NT2/D1 (cell line): ENCODE measurements around the gene CCDC88C.

ENCODE experiments used
- DNase-seq: peaks from one replicate; pipeline ENCODE4 v3.0.0-alpha.2; 2011; ENCODE audit warnings: low read depth, low spot score
- H3K27me3 ChIP-seq: 2 replicates; pipeline ENCODE4 v1.6.0; 2011; ENCODE audit warnings: mild to moderate bottlenecking; ENCODE audit not compliant: insufficient read length, insufficient read depth
- H3K36me3 ChIP-seq: 2 replicates; pipeline ENCODE4 v1.6.1; 2011; ENCODE audit warnings: mild to moderate bottlenecking, low read length, mixed read lengths; ENCODE audit not compliant: insufficient read depth, insufficient read length
- H3K4me1 ChIP-seq: 2 replicates; pipeline ENCODE4 v1.5.1; 2011; ENCODE audit not compliant: insufficient read depth, insufficient read length
- H3K4me3 ChIP-seq: 2 replicates; pipeline ENCODE4 v1.5.1; 2011; ENCODE audit warnings: low read depth; ENCODE audit not compliant: insufficient read length
- H3K9ac ChIP-seq: 2 replicates; pipeline ENCODE4 v1.6.0; 2011; ENCODE audit warnings: low read depth; ENCODE audit not compliant: insufficient read length
- H3K9me3 ChIP-seq: 2 replicates; pipeline ENCODE4 v1.5.1; 2011; ENCODE audit warnings: mild to moderate bottlenecking, low read length; ENCODE audit not compliant: insufficient read depth
- SUZ12 ChIP-seq: IDR thresholded peaks from 2 replicates; pipeline ENCODE4 v1.6.1; 2011; ENCODE audit not compliant: insufficient read length, insufficient read depth; ENCODE audit errors: extremely low read depth
- YY1 ChIP-seq: IDR thresholded peaks from 2 replicates; pipeline ENCODE4 v1.6.1; 2011; ENCODE audit not compliant: insufficient read length, insufficient read depth
- ZNF274 ChIP-seq: IDR thresholded peaks from 2 replicates; pipeline ENCODE4 v1.6.1; 2011; ENCODE audit warnings: mild to moderate bottlenecking, low read depth, low read length

CCDC88C gene

DNA sequence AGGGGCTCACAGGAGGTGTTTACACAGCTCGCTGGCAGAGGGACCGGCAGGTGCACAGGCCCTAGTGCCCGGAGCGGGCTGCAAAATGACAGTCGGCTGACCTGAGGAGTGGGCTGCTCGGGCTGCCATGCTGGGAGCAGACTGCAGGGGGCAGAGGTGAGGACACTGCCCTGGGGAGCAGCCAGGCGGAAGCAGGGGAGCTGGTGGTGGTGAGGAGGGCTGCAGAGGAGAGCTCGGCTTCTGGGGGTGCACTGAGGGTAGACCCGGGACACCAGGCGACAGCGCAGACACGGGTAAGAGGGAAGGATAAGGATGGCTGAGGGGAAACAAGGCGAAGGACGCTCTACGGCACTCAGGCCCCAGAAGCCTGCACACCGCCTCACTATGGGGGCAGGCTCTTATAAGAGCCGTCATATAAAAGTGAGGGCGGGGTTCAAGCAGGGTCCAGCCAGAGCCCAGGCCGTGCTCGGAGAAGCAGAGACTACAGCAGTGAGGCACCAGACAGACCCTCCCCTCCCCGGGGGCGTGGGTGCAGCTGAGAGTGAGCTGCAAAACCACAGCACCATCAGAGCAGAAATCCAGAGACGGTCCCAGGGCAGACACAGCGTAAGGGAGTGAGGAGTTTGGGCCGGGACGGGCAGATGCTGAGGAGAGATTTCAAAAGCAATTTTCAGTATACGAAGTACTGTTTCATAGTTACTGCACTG is 62.5 kb downstream of the CCDC88C start:
- H3K9me3 ChIP-seq, result no peaks in the 10 kb centered on the region
- no peak for DNase-seq
- no peaks in the 10 kb centered on the region for H3K27me3 ChIP-seq
- no peak overlapping the region for H3K4me3 ChIP-seq
- H3K36me3 ChIP-seq, result peaks cover 4% of the 10 kb centered on the region
- TF ChIP-seq YY1 (no peak), ZNF274 (no peak), SUZ12 (no peak)
- no peak overlapping the region for H3K9ac ChIP-seq
- H3K4me1 ChIP-seq, result peaks cover 1% of the 10 kb centered on the region

DNA sequence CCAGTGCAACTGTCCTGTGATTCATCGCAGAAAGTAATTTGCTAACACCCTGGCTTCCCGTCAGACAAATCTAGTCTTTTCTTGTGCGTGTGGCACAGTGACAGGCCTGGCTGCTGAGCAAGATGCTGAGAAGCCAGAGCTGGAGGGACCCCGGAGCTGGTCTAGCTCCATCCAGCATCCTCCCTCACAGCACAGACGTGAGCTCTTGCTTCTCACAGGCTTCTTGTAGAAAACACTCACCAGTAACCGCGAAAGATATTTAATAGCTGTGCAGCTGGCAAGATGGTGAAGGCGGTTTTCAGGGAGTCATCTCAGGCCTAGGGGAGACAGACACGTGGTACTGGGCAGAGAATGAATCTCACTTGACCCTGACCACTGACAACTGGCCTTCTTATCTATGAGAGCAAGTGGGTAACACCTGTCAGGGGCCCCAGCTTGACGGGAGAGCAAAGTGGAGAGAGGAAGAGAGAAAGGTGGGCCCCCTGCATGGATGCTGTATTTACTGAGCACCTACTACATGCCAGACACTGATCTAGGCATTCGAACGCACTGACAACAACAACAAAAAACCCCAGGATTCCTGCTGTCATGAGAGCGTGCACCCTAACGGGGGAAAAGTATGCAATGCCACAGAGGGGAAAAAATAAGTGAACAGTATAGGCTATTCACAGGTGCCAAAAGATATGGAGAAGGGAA is 63.3 kb downstream of the CCDC88C start:
- no peak for DNase-seq
- H3K36me3 ChIP-seq, result peaks cover 2% of the 10 kb centered on the region
- no peaks in the 10 kb centered on the region for H3K27me3 ChIP-seq
- H3K4me1 ChIP-seq, result peaks cover 1% of the 10 kb centered on the region
- TF ChIP-seq YY1, result no peak
- no peak for TF ChIP-seq ZNF274
- no peak for TF ChIP-seq SUZ12
- H3K9me3 ChIP-seq, result no peaks in the 10 kb centered on the region
- H3K4me3 ChIP-seq, result no peak overlapping the region
- no peak overlapping the region for H3K9ac ChIP-seq

DNA sequence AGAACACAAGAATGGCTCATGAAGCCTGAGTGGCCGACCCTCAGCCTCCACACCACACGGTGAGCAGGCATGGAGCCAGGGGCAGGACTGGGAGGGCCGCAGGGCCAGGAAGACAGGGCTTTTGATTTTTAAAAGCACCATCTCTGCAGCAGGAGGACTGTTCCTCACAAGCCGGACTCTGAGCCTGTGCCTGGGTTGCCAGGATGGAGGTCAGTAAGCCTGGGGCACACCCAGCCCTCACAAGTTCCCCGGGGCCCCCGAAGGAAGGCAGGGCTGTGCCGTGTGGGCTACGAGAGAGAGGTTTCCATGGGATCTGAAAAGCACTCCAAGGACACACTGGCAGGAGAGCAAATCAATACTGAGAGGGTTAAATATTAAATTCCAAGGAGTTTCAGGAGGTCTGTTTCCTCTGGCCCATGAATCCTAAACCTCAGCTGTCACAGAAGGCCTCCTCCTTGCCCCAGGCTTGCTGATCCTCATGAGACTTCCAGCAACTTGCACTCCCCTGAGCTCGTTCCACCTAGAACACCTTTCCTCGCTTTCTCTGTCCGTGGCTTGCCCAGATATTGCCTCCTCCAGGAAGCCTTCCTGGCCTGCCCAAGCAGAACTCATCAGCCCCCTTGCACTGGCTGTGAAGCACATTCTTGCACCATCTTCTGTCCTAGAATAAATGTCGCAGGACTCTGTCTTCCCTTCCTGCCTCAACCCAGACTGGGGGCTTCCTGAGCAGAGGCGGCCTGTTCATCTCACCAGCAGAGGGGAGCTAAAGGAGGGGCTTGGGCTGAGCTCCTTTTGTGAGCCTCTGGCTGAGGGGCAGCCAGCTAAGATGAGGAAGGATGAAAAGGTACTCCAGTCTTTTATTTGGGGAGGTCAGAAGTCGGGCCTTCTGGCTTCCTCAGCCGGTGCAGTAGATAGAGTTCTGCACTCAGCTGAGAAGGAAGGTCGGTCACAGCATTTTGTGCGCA is 64.6 kb downstream of the CCDC88C start:
- Histone ChIP-seq H3K4me3 (no peak overlapping the region), H3K36me3 (no peaks in the 10 kb centered on the region), H3K27me3 (no peaks in the 10 kb centered on the region), H3K9ac (no peak overlapping the region), H3K9me3 (no peaks in the 10 kb centered on the region), H3K4me1 (peaks cover 3% of the 10 kb centered on the region)
- no peak for DNase-seq
- TF ChIP-seq SUZ12 (no peak), ZNF274 (no peak), YY1 (no peak)

DNA sequence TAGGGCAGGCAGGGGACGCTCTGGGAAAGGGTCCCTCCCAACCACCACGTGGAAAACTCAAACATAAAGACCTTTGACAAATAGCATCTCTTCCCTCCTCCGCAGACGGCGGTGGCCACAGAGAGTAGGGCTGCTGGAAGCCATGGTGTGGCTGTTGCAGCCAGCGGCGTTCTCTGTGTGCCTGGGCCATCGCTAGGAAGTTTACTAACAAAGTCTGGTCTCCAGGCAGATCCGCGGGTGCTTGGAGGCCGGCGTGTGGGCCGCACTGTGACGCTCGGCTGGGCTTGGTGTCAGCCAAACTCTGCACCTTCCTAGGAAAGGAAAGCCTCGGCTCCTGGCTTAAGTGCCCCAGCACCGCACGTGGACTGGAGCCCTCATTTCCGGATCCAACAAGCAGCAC is 65.6 kb downstream of the CCDC88C start:
- Histone ChIP-seq H3K4me3 (no peak overlapping the region), H3K9ac (no peak overlapping the region), H3K4me1 (peaks cover 3% of the 10 kb centered on the region), H3K27me3 (no peaks in the 10 kb centered on the region), H3K9me3 (no peaks in the 10 kb centered on the region), H3K36me3 (no peaks in the 10 kb centered on the region)
- TF ChIP-seq YY1, result no peak
- TF ChIP-seq ZNF274, result no peak
- no peak for TF ChIP-seq SUZ12
- no peak for DNase-seq

- H3K9ac ChIP-seq, result no peak overlapping the region
- H3K4me3 ChIP-seq, result no peak overlapping the region
- DNase-seq, result no peak
These were observed 66.1 kb downstream of the CCDC88C start for GRCh38 chr14:91351512-91351862.

GRCh38 chr14:91350813-91351511 is 66.7 kb downstream of the CCDC88C start:
- no peaks in the 10 kb centered on the region for H3K27me3 ChIP-seq
- no peaks in the 10 kb centered on the region for H3K36me3 ChIP-seq
- no peak overlapping the region for H3K9ac ChIP-seq
- no peak overlapping the region for H3K4me3 ChIP-seq
- H3K9me3 ChIP-seq, result no peaks in the 10 kb centered on the region
- no peak for TF ChIP-seq YY1
- no peak for TF ChIP-seq SUZ12
- no peak for TF ChIP-seq ZNF274
- H3K4me1 ChIP-seq, result peaks cover 3% of the 10 kb centered on the region
- DNase-seq, result no peak

More at GRCh38 chr14:91351512-91351862, 66.1 kb downstream of the CCDC88C start:
- Histone ChIP-seq H3K4me1 (peaks cover 3% of the 10 kb centered on the region), H3K27me3 (no peaks in the 10 kb centered on the region), H3K36me3 (no peaks in the 10 kb centered on the region), H3K9me3 (no peaks in the 10 kb centered on the region)
- TF ChIP-seq YY1 (no peak), ZNF274 (no peak), SUZ12 (no peak)
